DND-41 (cell line): ENCODE measurements around the gene TLE1.

Source experiments
- CTCF ChIP-seq: IDR thresholded peaks from 2 replicates; pipeline ENCODE4 v1.5.1; 2012; ENCODE audit warnings: borderline replicate concordance, low read length, moderate library complexity, mild to moderate bottlenecking; ENCODE audit not compliant: poor library complexity, severe bottlenecking; ENCODE audit errors: extremely low read depth
- EZH2 ChIP-seq: IDR thresholded peaks from 3 replicates; pipeline ENCODE4 v1.6.1; 2012; ENCODE audit warnings: borderline replicate concordance, low read depth, mild to moderate bottlenecking, moderate library complexity, low read length, inconsistent platforms; ENCODE audit not compliant: severe bottlenecking

GRCh38 chr9:81632599-81632998, 56.7 kb downstream of the TLE1 start:
- TF ChIP-seq CTCF (no peak), EZH2 (no peak)
